Testis (tissue), 2 donors: ENCODE measurements around the gene CD74.
"Not testable (repeated sequence)": the region's sequence is repeated elsewhere in the genome, so short reads cannot be mapped to it uniquely, and the experiment has no call there.

Experiments used
- POLR2A ChIP-seq: fragments of 450-650 bp; IDR thresholded peaks from one replicate; pipeline ENCODE4 v1.6.1; 2017; ENCODE audit warnings: antibody characterized with exemption, mild to moderate bottlenecking, moderate library complexity
- TF ChIP-seq, protein P1 (sequence below), 3 experiments: fragments of 450-650 bp in 2 of 3; fragments of 200-600 bp in 1 of 3; sonication (generic) in 1 of 3; IDR thresholded peaks; one replicate each; pipeline ENCODE4 v1.5.1; 2016 to 2019; ENCODE audit warnings: antibody characterized with exemption in 3 of 3, mild to moderate bottlenecking in 2 of 3, moderate library complexity in 1 of 3

DNA sequence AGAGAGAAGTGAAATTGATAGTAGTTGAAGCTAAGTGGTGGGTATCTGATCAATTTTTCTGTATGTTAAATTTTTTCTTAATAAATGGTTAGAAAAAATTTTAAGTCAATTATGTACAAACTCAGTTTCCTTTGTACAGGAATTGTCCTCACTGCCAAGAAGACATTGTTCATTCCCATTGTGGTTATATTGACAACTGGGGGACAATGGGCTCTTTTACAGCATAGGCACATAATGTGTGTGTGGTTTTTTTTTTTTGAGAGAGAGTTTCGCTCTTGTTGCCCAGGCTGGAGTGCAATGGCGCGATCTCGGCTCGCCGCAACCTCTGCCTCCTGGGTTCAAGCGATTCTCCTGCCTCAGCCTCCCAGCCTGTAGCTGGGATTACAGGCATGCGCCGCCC lies 13.5 kb upstream of the CD74 start:
- TF ChIP-seq, protein P1, sequence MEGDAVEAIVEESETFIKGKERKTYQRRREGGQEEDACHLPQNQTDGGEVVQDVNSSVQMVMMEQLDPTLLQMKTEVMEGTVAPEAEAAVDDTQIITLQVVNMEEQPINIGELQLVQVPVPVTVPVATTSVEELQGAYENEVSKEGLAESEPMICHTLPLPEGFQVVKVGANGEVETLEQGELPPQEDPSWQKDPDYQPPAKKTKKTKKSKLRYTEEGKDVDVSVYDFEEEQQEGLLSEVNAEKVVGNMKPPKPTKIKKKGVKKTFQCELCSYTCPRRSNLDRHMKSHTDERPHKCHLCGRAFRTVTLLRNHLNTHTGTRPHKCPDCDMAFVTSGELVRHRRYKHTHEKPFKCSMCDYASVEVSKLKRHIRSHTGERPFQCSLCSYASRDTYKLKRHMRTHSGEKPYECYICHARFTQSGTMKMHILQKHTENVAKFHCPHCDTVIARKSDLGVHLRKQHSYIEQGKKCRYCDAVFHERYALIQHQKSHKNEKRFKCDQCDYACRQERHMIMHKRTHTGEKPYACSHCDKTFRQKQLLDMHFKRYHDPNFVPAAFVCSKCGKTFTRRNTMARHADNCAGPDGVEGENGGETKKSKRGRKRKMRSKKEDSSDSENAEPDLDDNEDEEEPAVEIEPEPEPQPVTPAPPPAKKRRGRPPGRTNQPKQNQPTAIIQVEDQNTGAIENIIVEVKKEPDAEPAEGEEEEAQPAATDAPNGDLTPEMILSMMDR (IDR thresholded peaks at IDR 0.05) = not testable (repeated sequence)
- not testable (repeated sequence) for TF ChIP-seq POLR2A
